Glomerular visceral epithelial cell (primary cell): ENCODE data around the gene DNAH3.
A peak's percentile ranks its signal among the peaks of the same experiment; 100 is the strongest.
"Not testable (repeated sequence)": the region's sequence is repeated elsewhere in the genome, so short reads cannot be mapped to it uniquely, and the experiment has no call there.

Experiments
- DNase-seq: peaks from one replicate; pipeline ENCODE4 v3.0.0-alpha.2; 2016; ENCODE audit errors: extremely low spot score

DNAH3 gene

DNA sequence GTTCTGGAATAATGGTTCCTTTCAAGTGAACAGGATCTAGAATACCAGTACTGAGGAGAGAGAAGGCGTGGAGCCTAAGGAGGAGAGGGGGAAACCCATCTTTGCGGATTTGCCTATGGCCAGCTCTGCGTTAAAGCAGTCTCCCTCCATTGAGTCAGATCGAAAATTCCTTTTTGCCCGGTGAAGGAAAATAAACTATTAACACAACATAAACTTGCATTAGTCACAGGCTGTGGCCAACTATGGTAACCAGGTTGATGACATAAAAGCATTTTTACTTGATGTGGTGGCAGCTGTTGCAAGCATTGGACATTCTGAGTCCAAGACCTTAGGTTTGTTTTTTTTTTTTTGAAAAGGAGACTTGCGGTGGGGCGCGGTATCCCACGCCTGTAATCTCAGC, 16.7 kb upstream of the DNAH3 start:
- peak; percentile 94 for DNase-seq

- DNase-seq, result peak; percentile 23
These were observed 15.9 kb upstream of the DNAH3 start for GRCh38 chr16:21166561-21166961.

DNA sequence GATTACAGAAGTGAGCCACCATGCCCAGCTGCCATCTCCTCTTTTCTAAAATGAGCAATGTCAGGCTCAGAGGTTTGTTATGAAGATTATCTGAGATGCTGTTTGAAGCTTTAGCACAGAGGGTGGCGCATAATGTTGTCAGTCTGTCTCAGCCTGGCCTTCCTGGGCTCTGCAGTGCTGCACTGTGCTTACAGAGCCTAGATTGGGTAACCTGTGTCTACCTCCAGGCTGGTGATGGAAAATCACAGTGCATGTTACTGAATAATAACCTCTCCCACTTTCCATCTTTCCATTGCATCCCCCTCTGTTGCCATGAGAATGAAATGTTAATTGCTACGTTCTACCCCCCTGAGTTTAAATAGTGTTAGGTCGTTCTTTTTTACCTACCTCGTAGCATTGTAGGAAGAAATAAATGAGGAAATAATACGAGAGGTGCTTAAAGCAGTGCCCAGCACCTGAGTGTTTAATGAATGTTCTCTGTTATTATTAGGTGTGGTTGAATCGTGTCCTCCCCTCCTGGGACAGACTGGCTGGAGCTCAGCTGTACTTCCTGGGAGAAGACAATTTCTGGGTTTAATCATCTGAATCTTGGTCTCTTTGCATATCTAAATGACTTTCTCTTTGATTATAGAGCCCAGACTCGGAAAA, 14.0 kb upstream of the DNAH3 start:
- DNase-seq, result no peak

- DNase-seq, result no peak
These were observed 12.9 kb upstream of the DNAH3 start for GRCh38 chr16:21163576-21163975.

- DNase-seq, result peak; percentile 6
These were observed 12.1 kb upstream of the DNAH3 start for GRCh38 chr16:21162661-21163151.

DNA sequence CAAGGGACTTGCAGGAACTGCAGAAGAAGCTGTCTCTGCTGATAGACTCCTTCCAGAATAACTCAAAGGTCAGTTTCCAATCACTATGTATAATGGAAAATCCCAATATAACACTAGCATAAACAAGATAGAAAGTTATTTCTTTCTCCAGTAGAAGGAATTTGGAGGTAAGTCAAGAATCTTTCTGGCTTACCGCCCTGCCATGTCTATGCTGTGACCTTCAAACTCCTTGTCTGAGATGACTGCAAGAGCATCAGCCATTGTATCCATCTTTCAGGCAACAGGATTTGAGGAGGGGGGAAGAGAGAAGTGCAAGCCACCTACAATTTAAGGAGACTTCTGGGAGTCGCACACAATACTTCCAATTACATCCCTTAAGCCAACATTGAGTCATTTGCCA, 10.6 kb upstream of the DNAH3 start:
- no peak for DNase-seq

DNA sequence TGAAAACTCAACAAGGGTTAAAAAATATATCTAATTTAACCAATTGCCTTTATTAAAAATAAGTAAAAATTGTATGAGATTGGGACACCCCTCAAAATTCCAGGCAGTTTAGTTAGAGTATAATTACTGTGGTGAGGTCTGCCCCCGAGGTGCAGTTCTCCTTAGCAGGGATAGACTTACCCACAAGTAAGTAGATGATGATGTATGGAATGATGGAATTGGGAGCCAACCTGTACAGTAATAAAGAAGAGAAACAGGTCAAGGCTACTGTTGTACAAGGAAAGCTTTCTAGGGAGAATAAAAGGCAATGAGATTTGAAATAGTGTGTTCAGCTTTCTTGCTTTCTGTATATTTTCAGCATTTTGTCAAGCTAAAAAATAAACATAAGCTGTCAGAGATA, 9.6 kb upstream of the DNAH3 start:
- no peak for DNase-seq

DNA sequence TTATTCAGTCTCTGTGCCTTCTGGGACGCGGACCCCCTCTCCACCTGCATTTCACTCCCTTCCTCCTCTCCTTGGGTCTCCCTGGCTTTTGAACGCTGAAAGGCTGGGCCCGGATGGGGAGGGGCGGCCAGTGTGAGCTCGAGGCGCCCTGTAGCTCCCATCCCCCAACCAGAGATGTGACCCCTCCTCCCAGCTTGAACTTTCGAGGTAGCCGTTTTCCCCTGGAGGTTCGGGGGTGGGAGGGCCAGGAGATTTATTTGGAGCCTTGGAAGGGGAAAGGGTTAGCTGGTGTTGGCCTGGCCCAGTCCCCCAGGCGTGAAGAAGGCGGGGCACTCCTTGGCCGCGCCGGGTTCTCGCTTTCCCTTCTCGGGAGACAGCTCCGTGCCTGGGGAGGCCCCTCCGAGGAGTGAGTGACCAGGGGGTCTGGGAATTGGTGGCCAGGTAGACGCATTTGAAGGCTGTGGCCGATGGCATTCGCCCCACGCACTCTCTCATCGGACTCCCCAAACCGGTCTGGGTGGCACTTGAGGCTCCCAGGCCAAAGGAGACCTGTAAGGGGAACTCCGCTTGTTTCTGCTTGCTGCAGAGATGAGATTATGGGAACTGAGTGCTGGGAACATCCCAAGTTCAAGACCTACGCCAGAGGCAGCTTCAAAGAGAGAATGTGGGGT, 8.8 kb upstream of the DNAH3 start:
- DNase-seq, result no peak

- peak; percentile 75 for DNase-seq
These were observed 7.8 kb upstream of the DNAH3 start, which contains the start of gene LDAF1 for GRCh38 chr16:21158208-21159110. Gene LDAF1 (plus strand): TSS chr16:21158674. CDS start chr16:21161183, 2,509 bp downstream.

GRCh38 chr16:21157632-21158031, 7.0 kb upstream of the DNAH3 start:
- no peak for DNase-seq

- DNase-seq, result peak; percentile 59
These were observed 6.3 kb upstream of the DNAH3 start for GRCh38 chr16:21156767-21157467.

DNA sequence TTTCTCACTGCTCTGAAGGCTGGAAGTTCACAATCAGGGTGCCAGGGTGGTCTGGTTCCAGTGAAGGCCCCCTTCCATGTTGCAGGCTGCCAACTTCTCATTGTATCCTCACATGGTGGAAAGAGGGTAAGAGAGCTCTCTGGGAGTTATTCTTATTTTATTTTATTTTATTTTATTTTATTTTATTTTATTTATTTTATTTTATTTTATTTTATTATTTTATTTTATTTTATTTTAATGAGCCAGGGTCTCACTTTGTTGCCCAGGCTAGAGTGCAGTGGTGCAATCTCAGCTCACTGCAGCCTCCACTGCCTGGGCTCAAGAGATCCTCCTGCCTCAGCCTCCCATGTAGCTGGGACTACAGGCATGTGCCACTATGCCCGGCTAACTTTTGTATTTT, 5.4 kb upstream of the DNAH3 start:
- DNase-seq, result not testable (repeated sequence)

DNA sequence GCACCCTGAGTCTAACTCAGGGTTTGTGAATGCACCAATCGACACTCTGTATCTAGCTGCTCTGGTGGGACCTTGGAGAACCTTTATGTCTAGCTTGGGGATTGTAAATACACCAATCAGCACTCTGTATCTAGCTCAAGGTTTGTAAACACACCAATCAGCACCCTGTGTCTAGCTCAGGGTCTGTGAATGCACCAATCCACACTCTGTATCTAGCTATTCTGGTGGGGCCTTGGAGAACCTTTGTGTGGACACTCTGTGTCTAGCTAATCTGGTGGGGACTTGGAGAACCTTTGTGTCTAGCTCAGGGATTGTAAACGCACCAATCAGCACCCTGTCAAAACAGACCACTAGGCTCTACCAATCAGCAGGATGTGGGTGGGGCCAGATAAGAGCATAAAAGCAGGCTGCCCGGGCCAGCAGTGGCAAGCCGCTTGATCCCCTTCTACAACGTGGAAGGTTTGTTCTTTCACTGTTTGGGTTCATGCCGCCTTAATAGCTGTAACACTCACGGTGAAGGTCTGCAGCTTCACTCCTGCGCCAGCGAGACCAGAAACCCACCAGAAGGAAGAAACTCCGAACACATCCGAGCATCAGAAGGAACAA, 2.6 kb upstream of the DNAH3 start:
- not testable (repeated sequence) for DNase-seq

DNA sequence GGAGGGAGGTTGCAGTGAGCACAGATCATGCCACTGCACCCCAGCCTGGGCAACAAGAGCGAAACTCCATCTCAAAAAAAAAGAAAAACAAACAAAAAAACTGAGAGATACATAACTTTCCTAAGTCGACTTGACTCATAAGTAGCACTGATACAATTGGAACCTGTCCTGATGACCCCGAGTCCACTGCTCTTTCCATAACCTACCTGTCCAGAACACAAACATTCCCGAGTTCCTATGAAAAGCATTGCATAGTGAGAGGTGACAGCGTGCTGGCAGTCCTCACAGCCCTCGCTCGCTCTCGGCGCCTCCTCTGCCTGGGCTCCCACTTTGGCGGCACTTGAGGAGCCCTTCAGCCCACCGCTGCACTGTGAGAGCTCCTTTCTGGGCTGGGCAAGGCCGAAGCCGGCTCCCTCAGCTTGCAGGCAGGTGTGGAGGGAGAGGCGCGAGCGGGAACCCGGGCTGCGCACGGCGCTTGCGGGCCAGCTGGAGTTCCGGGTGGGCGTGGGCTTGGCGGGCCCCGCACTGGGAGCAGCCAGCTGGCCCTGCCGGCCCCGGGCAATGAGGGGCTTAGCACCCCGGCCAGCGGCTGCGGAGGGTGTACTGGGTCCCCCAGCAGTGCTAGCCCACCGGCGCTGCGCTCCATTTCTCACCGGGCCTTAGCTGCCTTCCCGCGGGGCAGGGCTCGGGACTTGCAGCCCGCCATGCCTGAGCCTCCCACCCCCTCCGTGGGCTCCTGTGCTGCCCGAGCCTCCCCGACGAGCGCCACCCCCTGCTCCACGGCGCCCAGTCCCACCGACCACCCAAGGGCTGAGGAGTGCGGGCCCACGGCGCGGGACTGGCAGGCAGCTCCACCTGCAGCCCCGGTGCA, 1.7 kb upstream of the DNAH3 start:
- not testable (repeated sequence) for DNase-seq

GRCh38 chr16:21145738-21146137, 4.9 kb downstream of the DNAH3 start:
- no peak for DNase-seq

DNA sequence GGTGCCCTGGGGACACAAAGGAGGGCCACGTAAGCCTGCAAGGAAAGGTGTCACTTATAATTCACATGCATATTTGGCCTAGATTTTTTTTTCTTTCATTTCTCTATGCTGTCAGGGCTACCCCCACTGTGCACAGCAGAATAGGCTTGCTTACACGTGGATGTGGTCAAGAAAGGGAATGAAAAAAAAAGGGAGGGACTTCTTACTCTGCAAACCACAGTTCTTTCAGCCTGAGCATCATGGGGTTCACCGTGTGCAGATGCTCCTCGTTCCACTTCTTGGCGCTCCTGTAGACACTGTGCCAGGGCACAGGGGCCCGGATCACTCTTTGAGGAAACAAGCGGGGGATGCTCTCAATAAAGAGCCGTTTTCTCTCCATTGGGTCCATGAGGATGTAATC, 16.6 kb downstream of the DNAH3 start:
- DNase-seq, result no peak

DNA sequence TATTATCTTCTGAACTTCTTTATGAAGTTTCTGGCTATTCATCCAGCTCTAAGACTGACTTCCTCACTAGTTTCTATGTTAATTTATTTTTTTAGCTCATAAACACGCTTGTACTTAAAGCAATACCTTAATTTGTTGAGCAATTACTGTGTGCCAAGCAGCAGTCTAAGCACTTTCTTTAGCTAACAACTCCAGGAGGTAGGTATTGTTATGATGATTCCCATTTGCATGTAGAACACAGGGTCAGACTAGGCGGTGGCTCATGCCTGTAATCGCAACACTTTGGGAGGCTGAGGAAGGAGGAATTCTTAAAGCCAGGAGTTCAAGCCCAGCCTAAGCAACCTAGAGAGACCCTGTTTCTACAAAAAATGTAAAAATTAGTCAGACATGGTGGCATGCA, 19.8 kb downstream of the DNAH3 start:
- DNase-seq, result no peak

DNA sequence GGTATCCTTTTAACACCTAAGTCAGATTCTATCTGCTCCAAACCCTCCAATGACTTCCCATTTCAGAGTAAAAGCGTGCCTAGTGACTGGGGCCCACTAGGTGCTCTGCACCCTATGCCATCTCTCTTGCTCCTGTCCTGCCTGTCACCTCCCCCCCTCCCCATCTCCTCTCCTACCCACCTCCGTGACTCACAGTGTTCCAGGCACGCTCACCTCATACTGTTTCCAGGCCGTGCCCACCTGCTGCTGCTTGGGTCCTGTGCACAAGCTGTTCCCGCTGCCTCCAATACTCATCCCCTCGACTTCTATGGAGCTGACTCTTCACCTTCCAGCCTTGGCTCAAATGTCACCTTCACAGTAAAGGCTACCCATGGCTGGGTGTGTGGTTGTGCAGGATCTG, 21.7 kb downstream of the DNAH3 start:
- DNase-seq, result no peak

GRCh38 chr16:21126518-21126917, 24.1 kb downstream of the DNAH3 start:
- DNase-seq, result no peak

DNA sequence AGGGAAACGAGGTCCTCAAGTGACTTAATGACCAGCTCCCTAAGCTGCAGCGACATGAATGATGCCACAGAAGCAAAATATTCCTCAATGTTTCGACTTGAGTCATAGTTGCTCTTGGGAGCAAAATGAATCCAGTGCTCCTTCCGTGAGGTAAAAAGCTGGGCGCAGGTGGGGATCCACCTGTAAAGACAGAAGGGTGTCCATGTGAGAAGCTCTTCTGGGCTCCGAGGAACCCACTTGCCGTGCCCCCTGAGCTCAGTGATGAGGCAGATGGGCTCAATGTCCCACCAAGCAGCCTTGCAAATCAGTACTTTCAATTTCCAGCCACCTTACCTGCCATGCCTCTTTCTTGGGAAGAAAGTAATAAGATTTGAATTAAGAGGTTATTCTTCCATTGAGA, 25.5 kb downstream of the DNAH3 start:
- no peak for DNase-seq
